Measurements from ENCODE around the gene EHBP1L1. TPM values are rescaled to one million over a fixed set of nuclear protein-coding genes. Genes with fewer than 3 reads are reported as not detected.

The EHBP1L1 gene
- 100 to 1,000 TPM in 1 of 4 donors, 10 to 100 TPM in 3; 21.2 to 125 (median 65.6) TPM for total RNA-seq

GRCh38 chr11:65575568-65576231 is at the start of gene EHBP1L1:
TSS of gene EHBP1L1 (plus strand) at chr11:65576053. CDS start at chr11:65576303, 250 bp downstream.
- TF ChIP-seq CTCF (IDR thresholded peaks at IDR 0.05), result no peak
- ATAC-seq (ENCODE audit: low FRiP score), result no peak
- DNase-seq (ENCODE audit: low spot score), result no peak

- TF ChIP-seq CTCF (IDR thresholded peaks at IDR 0.05), result no peak
- ATAC-seq (ENCODE audit: low FRiP score) (no peak), DNase-seq (ENCODE audit: low spot score) (no peak)
Observed at GRCh38 chr11:65526744-65527143, 49.1 kb upstream of the EHBP1L1 start.

GRCh38 chr11:65528819-65529350 is 47.0 kb upstream of the EHBP1L1 start:
- ATAC-seq (ENCODE audit: low FRiP score) (no peak), DNase-seq (ENCODE audit: low spot score) (no peak)
- no peak for TF ChIP-seq CTCF (IDR thresholded peaks at IDR 0.05)

- no peak for DNase-seq (ENCODE audit: low spot score)
- no peak for TF ChIP-seq CTCF (IDR thresholded peaks at IDR 0.05)
- ATAC-seq (ENCODE audit: low FRiP score), result no peak
Observed at GRCh38 chr11:65529475-65530156, 46.2 kb upstream of the EHBP1L1 start.

GRCh38 chr11:65530157-65530496 is 45.7 kb upstream of the EHBP1L1 start:
- ATAC-seq (ENCODE audit: low FRiP score) (no peak), DNase-seq (ENCODE audit: low spot score) (no peak)
- TF ChIP-seq CTCF (IDR thresholded peaks at IDR 0.05), result no peak

- TF ChIP-seq CTCF (IDR thresholded peaks at IDR 0.05), result no peak
- ATAC-seq (ENCODE audit: low FRiP score) (no peak), DNase-seq (ENCODE audit: low spot score) (no peak)
Observed at GRCh38 chr11:65532388-65533064, 43.3 kb upstream of the EHBP1L1 start.
